22Rv1 (cell line): ENCODE measurements around the gene TGFBR3.

Source experiments
- CTCF ChIP-seq: fragments of 450-650 bp; IDR thresholded peaks from 2 replicates; pipeline ENCODE4 v1.5.1; 2017; ENCODE audit warnings: mild to moderate bottlenecking
- ZFX ChIP-seq: fragments of 450-650 bp; IDR thresholded peaks from 2 replicates; pipeline ENCODE4 v1.6.1; 2017; ENCODE audit warnings: antibody characterized with exemption, borderline replicate concordance

GRCh38 chr1:91661121-91661520, 224.8 kb downstream of the TGFBR3 start:
- TF ChIP-seq CTCF (no peak), ZFX (no peak)
